Measurements from ENCODE around the gene SLC25A30. TPM values are rescaled to one million over a fixed set of nuclear protein-coding genes. Genes with fewer than 3 reads are reported as not detected.
A peak's percentile ranks its signal among the peaks of the same experiment; 100 is the strongest.

SLC25A30 gene, protein sequence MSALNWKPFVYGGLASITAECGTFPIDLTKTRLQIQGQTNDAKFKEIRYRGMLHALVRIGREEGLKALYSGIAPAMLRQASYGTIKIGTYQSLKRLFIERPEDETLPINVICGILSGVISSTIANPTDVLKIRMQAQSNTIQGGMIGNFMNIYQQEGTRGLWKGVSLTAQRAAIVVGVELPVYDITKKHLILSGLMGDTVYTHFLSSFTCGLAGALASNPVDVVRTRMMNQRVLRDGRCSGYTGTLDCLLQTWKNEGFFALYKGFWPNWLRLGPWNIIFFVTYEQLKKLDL
- 10.5 and 15.9 TPM in 2 replicates for total RNA-seq

DNA sequence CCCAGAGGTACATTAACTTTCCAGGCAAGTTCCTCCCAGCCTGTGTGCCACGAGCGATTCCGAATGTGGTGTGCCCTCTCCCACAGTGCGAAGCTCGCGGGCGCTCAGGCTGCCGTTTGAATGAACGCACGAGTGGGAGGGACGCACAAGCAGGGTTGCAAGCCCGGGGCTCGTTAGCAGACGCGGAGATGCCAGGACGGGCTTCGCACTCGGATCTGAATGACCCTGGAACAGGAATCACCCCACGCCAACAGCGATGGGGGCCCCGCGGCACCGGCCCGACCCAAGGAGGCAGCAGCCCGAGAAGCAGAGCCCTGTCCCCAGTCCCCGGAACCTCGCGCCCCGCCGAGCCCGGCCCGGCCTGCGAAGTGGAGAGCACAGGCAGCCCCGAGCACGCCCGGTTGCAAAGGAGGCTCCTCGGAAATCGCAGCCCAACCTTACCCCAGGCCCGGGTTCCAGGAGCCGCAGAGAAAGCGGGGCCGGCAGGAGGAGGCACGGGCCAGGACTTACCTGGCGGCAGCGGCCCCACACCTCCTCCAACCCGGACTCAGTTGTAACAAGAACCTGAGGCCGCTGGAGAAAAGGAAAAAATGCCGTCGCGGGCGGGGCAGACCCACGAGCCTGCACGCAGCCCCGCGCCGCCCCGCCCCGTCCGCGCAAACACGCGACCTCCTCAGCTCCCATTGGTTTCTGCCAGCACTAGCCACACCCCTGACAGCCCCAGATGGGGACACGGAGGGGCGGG is at the start of gene SLC25A30:
Gene SLC25A30 (minus strand): TSS at position 584 of the 745 bp plus-strand sequence. CDS start 6,948 bp downstream, outside the sequence.
- no peak for DNase-seq (ENCODE audit: extremely low read depth, low read depth, low spot score)

DNA sequence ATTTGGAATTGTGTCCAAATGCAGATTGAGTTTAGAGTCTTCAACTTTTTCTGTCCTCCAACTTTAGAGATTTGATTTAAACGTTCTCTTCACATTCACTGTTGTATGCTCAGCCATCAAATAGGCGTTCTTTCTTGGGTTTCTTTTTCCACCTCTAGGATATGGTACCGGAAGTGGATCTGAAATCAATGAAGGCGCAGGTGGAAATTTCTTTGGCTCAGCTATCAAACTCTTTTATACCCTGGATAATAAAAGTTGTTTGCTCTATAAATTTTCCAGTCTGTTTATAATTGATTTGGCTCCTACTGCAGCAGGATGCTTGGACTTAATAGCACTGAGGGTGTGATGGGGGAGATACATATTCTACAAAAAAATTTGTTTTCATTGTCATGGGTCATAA is 48.2 kb upstream of the SLC25A30 start:
- no peak for DNase-seq (ENCODE audit: extremely low read depth, low read depth, low spot score)

GRCh38 chr13:45464687-45465453 is 46.7 kb upstream of the SLC25A30 start, which contains the start of gene COG3:
COG3 (plus strand) TSS chr13:45464939; CDS start chr13:45465037, 98 bp downstream.
- no peak for DNase-seq (ENCODE audit: extremely low read depth, low read depth, low spot score)

- DNase-seq (ENCODE audit: extremely low read depth, low read depth, low spot score), result peak; percentile 84
These were observed 46.0 kb upstream of the SLC25A30 start for GRCh38 chr13:45464141-45464686.

DNA sequence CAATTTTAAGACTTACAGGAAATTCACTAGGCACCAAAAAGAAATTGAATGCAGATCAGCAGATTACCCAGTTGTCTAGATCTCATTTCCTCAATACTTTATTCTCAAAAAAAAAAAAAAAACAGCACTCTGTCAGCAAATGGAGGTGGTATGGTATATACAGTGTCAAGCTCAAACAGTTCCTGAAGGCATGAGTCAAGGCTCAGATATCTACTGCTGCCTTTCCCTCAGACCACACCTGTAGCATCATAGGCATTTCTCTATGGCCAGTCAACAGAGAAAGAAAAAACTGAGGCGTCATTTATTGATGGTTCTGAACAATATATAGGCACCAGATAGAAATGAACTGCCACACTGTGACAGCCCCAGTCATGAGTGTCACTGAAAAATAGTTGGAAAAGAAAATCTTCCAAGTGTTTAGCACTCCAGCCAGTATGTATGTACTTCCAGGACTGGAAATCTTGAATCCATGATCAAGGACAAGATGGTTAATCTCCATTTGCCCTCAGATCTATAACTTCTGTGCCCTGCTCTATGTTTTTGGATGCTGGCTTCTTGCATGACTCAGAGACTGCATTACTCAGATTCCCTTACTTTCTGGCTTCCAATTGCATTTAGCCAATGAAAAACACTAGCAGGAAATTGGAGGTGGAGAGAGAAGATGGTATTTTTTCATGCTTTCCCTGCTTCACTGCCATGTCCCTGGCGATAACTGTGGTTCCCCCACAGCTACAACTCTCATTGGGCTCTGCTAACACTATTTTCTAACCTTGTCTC is 38.2 kb upstream of the SLC25A30 start:
- no peak for DNase-seq (ENCODE audit: extremely low read depth, low read depth, low spot score)

GRCh38 chr13:45454204-45454603 is 36.0 kb upstream of the SLC25A30 start:
- no peak for DNase-seq (ENCODE audit: extremely low read depth, low read depth, low spot score)

DNA sequence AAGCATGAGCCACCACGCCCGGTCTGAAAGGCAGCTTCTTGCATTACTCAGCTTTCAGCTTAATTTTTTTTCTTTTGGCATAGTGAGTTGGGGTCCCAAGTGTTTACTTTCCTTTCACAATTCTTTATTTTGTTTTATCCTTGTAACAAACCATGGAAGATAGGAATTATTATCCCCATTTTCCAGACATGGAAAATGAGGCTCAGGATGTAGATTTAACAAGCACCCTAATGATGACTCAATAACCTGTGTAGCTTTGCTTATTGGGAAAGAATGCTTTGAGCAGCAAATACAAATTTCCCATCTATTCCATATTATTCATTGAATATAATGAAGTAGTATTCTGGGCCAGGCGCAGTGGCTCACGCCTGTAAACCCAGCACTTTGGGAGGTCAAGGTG is 33.1 kb upstream of the SLC25A30 start:
- DNase-seq (ENCODE audit: extremely low read depth, low read depth, low spot score), result no peak

DNA sequence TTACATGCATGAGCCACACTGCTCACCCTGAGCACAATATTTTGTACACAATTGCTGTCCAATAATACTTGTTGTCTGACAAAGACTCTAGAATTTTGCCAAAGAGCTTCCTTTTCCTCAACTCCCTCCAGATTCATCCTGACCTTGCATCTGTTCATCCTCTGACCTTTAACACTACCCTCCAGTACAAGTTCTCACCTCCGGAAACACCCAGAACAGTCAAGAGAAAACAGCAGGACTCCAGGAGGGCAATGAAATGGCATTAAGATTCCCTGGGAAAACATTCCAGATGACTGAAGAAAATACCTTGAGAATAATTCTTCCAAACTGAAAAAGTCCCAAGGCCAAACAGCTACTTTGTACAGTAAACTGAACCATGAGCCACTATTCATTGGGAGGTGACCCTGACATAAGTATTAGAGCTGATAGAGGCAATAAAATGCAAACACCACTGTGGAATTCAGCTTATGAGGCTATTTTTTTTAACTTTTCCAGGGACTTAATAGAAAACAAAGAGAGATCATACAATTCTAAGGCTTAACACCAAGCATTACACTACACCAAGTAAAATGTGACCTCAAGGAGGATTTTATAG is 30.9 kb upstream of the SLC25A30 start:
- no peak for DNase-seq (ENCODE audit: extremely low read depth, low read depth, low spot score)

- no peak for DNase-seq (ENCODE audit: extremely low read depth, low read depth, low spot score)
These were observed 29.0 kb upstream of the SLC25A30 start for GRCh38 chr13:45447050-45447661.

DNA sequence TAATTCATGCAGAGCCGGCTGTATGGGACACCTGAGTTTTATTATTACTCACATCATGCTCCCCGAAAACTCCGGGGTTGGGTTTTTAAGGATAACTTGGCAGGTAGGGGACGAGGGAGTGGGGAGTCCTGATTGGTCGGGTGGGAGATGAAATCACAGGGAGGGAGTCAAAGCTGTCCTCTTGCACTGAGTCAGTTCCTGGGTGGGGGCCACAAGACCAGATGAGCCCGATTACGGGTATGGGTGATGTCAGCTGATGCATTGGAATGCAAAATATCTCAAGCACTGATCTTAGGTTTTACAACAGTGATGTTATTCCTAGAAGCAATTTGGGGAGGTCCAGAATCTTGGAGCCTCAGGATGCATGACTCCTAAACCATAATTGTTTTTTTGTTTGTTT is 28.0 kb upstream of the SLC25A30 start:
- no peak for DNase-seq (ENCODE audit: extremely low read depth, low read depth, low spot score)

GRCh38 chr13:45445053-45445452 is 26.9 kb upstream of the SLC25A30 start:
- no peak for DNase-seq (ENCODE audit: extremely low read depth, low read depth, low spot score)

GRCh38 chr13:45441633-45442032 is 23.5 kb upstream of the SLC25A30 start:
- no peak for DNase-seq (ENCODE audit: extremely low read depth, low read depth, low spot score)

- no peak for DNase-seq (ENCODE audit: extremely low read depth, low read depth, low spot score)
These were observed 21.7 kb upstream of the SLC25A30 start for GRCh38 chr13:45439781-45440462.

GRCh38 chr13:45439008-45439407 is 20.8 kb upstream of the SLC25A30 start:
- DNase-seq (ENCODE audit: extremely low read depth, low read depth, low spot score), result no peak

- DNase-seq (ENCODE audit: extremely low read depth, low read depth, low spot score), result no peak
These were observed 19.8 kb upstream of the SLC25A30 start for GRCh38 chr13:45437947-45438346.

- no peak for DNase-seq (ENCODE audit: extremely low read depth, low read depth, low spot score)
These were observed 18.8 kb upstream of the SLC25A30 start for GRCh38 chr13:45436953-45437352.

DNA sequence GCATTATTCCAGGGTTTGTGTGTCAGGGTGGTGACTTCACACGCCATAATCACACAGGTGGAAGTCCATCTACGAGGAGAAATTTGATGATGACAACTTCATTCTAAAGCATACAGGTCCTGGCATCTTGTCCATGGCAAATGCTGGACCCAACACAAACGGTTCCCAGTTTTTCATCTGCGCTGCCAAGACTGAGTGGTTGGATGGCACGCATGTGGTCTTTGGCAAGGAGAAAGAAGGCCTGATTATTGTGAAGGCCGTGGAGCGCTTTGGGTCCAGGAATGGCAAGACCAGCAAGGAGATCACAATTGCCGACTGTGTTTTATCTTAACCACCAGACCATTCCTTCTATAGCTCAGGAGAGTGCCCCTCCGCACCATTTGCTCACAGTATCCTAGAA is 18.2 kb upstream of the SLC25A30 start:
- DNase-seq (ENCODE audit: extremely low read depth, low read depth, low spot score), result no peak

- no peak for DNase-seq (ENCODE audit: extremely low read depth, low read depth, low spot score)
These were observed 16.6 kb upstream of the SLC25A30 start for GRCh38 chr13:45434556-45435371.
